Tibial nerve (tissue), 3 donors: ENCODE data around the gene USP7.
"Not testable (repeated sequence)": the region's sequence is repeated elsewhere in the genome, so short reads cannot be mapped to it uniquely, and the experiment has no call there.

Experiments used
- POLR2A ChIP-seq, 2 donors: fragments of 450-650 bp; IDR thresholded peaks; one replicate each; pipeline ENCODE4 v1.6.1; 2017; ENCODE audit warnings: antibody characterized with exemption in 2 of 2, mild to moderate bottlenecking in 2 of 2, moderate library complexity in 2 of 2
- TF ChIP-seq, protein P1 (sequence below), 5 experiments: fragments of 200-600 bp in 3 of 5; fragments of 450-650 bp in 2 of 5; sonication (generic) in 3 of 5; IDR thresholded peaks; one replicate each; pipeline ENCODE4 v1.5.1; 2016 to 2019; ENCODE audit warnings: antibody characterized with exemption in 5 of 5, mild to moderate bottlenecking in 3 of 5, moderate library complexity in 2 of 5

GRCh38 chr16:8917336-8917735 lies 46.4 kb downstream of the USP7 start:
- TF ChIP-seq POLR2A (IDR thresholded peaks at IDR 0.05), result not testable (repeated sequence)
- TF ChIP-seq, protein P1, sequence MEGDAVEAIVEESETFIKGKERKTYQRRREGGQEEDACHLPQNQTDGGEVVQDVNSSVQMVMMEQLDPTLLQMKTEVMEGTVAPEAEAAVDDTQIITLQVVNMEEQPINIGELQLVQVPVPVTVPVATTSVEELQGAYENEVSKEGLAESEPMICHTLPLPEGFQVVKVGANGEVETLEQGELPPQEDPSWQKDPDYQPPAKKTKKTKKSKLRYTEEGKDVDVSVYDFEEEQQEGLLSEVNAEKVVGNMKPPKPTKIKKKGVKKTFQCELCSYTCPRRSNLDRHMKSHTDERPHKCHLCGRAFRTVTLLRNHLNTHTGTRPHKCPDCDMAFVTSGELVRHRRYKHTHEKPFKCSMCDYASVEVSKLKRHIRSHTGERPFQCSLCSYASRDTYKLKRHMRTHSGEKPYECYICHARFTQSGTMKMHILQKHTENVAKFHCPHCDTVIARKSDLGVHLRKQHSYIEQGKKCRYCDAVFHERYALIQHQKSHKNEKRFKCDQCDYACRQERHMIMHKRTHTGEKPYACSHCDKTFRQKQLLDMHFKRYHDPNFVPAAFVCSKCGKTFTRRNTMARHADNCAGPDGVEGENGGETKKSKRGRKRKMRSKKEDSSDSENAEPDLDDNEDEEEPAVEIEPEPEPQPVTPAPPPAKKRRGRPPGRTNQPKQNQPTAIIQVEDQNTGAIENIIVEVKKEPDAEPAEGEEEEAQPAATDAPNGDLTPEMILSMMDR (IDR thresholded peaks at IDR 0.05), result not testable (repeated sequence)
